ENCODE data around the gene CLPTM1L.
"Not testable (repeated sequence)": the region's sequence is repeated elsewhere in the genome, so short reads cannot be mapped to it uniquely, and the experiment has no call there.

CLPTM1L gene

GRCh38 chr5:1312993-1313833 lies 31.7 kb downstream of the CLPTM1L start:
- DNase-seq (ENCODE audit: low read depth), result no peak

- no peak for DNase-seq (ENCODE audit: low read depth)
These were observed 32.7 kb downstream of the CLPTM1L start for GRCh38 chr5:1312206-1312605.

GRCh38 chr5:1311439-1312055 lies 33.4 kb downstream of the CLPTM1L start:
- DNase-seq (ENCODE audit: low read depth), result no peak

- DNase-seq (ENCODE audit: low read depth), result no peak
These were observed 34.8 kb downstream of the CLPTM1L start for GRCh38 chr5:1310118-1310517.

GRCh38 chr5:1304033-1304432 lies 40.9 kb downstream of the CLPTM1L start:
- no peak for DNase-seq (ENCODE audit: low read depth)

- no peak for DNase-seq (ENCODE audit: low read depth)
These were observed 42.6 kb downstream of the CLPTM1L start for GRCh38 chr5:1302258-1302657.

GRCh38 chr5:1300581-1301083 lies 44.3 kb downstream of the CLPTM1L start:
- no peak for DNase-seq (ENCODE audit: low read depth)

- no peak for DNase-seq (ENCODE audit: low read depth)
These were observed 44.9 kb downstream of the CLPTM1L start for GRCh38 chr5:1299961-1300360.

GRCh38 chr5:1299511-1299850 lies 45.4 kb downstream of the CLPTM1L start:
- no peak for DNase-seq (ENCODE audit: low read depth)

GRCh38 chr5:1298723-1299510 lies 46.0 kb downstream of the CLPTM1L start:
- DNase-seq (ENCODE audit: low read depth), result no peak

GRCh38 chr5:1298067-1298551 lies 46.8 kb downstream of the CLPTM1L start:
- no peak for DNase-seq (ENCODE audit: low read depth)

- DNase-seq (ENCODE audit: low read depth), result no peak
These were observed 47.7 kb downstream of the CLPTM1L start for GRCh38 chr5:1297243-1297642.

- no peak for DNase-seq (ENCODE audit: low read depth)
These were observed 49.3 kb downstream of the CLPTM1L start for GRCh38 chr5:1295650-1296037.

- peak; percentile 83 for DNase-seq (ENCODE audit: low read depth)
These were observed 49.9 kb downstream of the CLPTM1L start, which contains the start of gene TERT for GRCh38 chr5:1294835-1295649. Gene TERT, minus strand, starts transcription at chr5:1295068. Its CDS starts 79 bp downstream, at chr5:1294989.

- no peak for DNase-seq (ENCODE audit: low read depth)
These were observed 50.6 kb downstream of the CLPTM1L start for GRCh38 chr5:1294206-1294834.

- no peak for DNase-seq (ENCODE audit: low read depth)
These were observed 51.3 kb downstream of the CLPTM1L start for GRCh38 chr5:1293416-1294205.

- DNase-seq (ENCODE audit: low read depth), result no peak
These were observed 52.0 kb downstream of the CLPTM1L start for GRCh38 chr5:1292846-1293415.

- no peak for DNase-seq (ENCODE audit: low read depth)
These were observed 52.8 kb downstream of the CLPTM1L start for GRCh38 chr5:1292139-1292538.

GRCh38 chr5:1291611-1292080 lies 53.3 kb downstream of the CLPTM1L start:
- no peak for DNase-seq (ENCODE audit: low read depth)

- not testable (repeated sequence) for DNase-seq (ENCODE audit: low read depth)
These were observed 53.9 kb downstream of the CLPTM1L start for GRCh38 chr5:1290956-1291355.

Data from activated T-cell treated with anti-CD3 and anti-CD28 coated beads for 48 hours (primary cell).